Measurements from ENCODE around the gene EIF2S2.

Gene EIF2S2

GRCh38 chr20:34093895-34094294 is 18.1 kb downstream of the EIF2S2 start:
- H3K27ac ChIP-seq (ENCODE audit: low read depth, low read length) = no peak overlapping the region
- no peak overlapping the region for H2BK15ac ChIP-seq (replicated peaks; ENCODE audit: low read depth)
- H3K23ac ChIP-seq (ENCODE audit: low read length) = no peak overlapping the region
- DNase-seq = no peak
- no peak overlapping the region for H2AK5ac ChIP-seq (ENCODE audit: low read length)
- no peaks in the 10 kb centered on the region for H3K4me1 ChIP-seq (ENCODE audit: control insufficient read depth, low read depth, low read length)
- H2BK120ac ChIP-seq (ENCODE audit: low read depth, low read length) = no peak overlapping the region
- no peak overlapping the region for H4K5ac ChIP-seq (ENCODE audit: low read length)
- H3K9ac ChIP-seq (ENCODE audit: low read length) = no peak overlapping the region
- no peak overlapping the region for H3K4me3 ChIP-seq (ENCODE audit: low read length)
- no peak overlapping the region for H3K18ac ChIP-seq (ENCODE audit: low read length)
- H3K4me2 ChIP-seq (ENCODE audit: low read length) = no peak overlapping the region
- no peaks in the 10 kb centered on the region for H3K27me3 ChIP-seq (ENCODE audit: insufficient read depth, low read length, poor library complexity)
- no peak overlapping the region for H2BK5ac ChIP-seq (ENCODE audit: low read length)
- H3K79me1 ChIP-seq (ENCODE audit: low read length) = peaks cover 9% of the 10 kb centered on the region
- peaks cover 27% of the 10 kb centered on the region for H3K36me3 ChIP-seq (ENCODE audit: control insufficient read depth, insufficient read depth, low read length)
- H3K4ac ChIP-seq (ENCODE audit: low read depth, low read length) = no peak overlapping the region
- no CpG with 5 or more reads among the region's 2 CpGs for WGBS (ENCODE audit: extremely low coverage, insufficient coverage, low lambda C conversion rate)
- no peaks in the 10 kb centered on the region for H3K79me2 ChIP-seq (ENCODE audit: control insufficient read depth, insufficient read depth, low read length)
- H3K56ac ChIP-seq (ENCODE audit: low read length) = no peak overlapping the region
- no peak overlapping the region for H4K8ac ChIP-seq (ENCODE audit: low read depth, low read length)

- no peak overlapping the region for H3K9ac ChIP-seq (ENCODE audit: low read length)
- H3K4me1 ChIP-seq (ENCODE audit: control insufficient read depth, low read depth, low read length) = no peaks in the 10 kb centered on the region
- no peak overlapping the region for H3K18ac ChIP-seq (ENCODE audit: low read length)
- H2BK120ac ChIP-seq (ENCODE audit: low read depth, low read length) = no peak overlapping the region
- no peak overlapping the region for H2BK5ac ChIP-seq (ENCODE audit: low read length)
- H3K27me3 ChIP-seq (ENCODE audit: insufficient read depth, low read length, poor library complexity) = no peaks in the 10 kb centered on the region
- no peak for DNase-seq
- H4K8ac ChIP-seq (ENCODE audit: low read depth, low read length) = no peak overlapping the region
- peaks cover 6% of the 10 kb centered on the region for H3K79me1 ChIP-seq (ENCODE audit: low read length)
- no peak overlapping the region for H3K56ac ChIP-seq (ENCODE audit: low read length)
- no peak overlapping the region for H2BK15ac ChIP-seq (replicated peaks; ENCODE audit: low read depth)
- no peak overlapping the region for H3K4me3 ChIP-seq (ENCODE audit: low read length)
- no peak overlapping the region for H3K4me2 ChIP-seq (ENCODE audit: low read length)
- H3K27ac ChIP-seq (ENCODE audit: low read depth, low read length) = no peak overlapping the region
- H3K23ac ChIP-seq (ENCODE audit: low read length) = no peak overlapping the region
- H2AK5ac ChIP-seq (ENCODE audit: low read length) = no peak overlapping the region
- H3K4ac ChIP-seq (ENCODE audit: low read depth, low read length) = no peak overlapping the region
- WGBS (ENCODE audit: extremely low coverage, insufficient coverage, low lambda C conversion rate) = no CpG with 5 or more reads among the region's 6 CpGs
- H3K79me2 ChIP-seq (ENCODE audit: control insufficient read depth, insufficient read depth, low read length) = no peaks in the 10 kb centered on the region
- no peak overlapping the region for H4K5ac ChIP-seq (ENCODE audit: low read length)
- peaks cover 29% of the 10 kb centered on the region for H3K36me3 ChIP-seq (ENCODE audit: control insufficient read depth, insufficient read depth, low read length)
Observed at GRCh38 chr20:34091637-34092200, 20.3 kb downstream of the EIF2S2 start.

- Histone ChIP-seq H2BK15ac (replicated peaks; ENCODE audit: low read depth) (no peak overlapping the region), H3K27me3 (ENCODE audit: insufficient read depth, low read length, poor library complexity) (no peaks in the 10 kb centered on the region), H2BK5ac (ENCODE audit: low read length) (no peak overlapping the region), H3K56ac (ENCODE audit: low read length) (no peak overlapping the region), H4K5ac (ENCODE audit: low read length) (no peak overlapping the region), H3K23ac (ENCODE audit: low read length) (no peak overlapping the region), H3K27ac (ENCODE audit: low read depth, low read length) (no peak overlapping the region), H3K79me2 (ENCODE audit: control insufficient read depth, insufficient read depth, low read length) (no peaks in the 10 kb centered on the region), H3K4ac (ENCODE audit: low read depth, low read length) (no peak overlapping the region), H3K36me3 (ENCODE audit: control insufficient read depth, insufficient read depth, low read length) (peaks cover 21% of the 10 kb centered on the region), H3K79me1 (ENCODE audit: low read length) (peaks cover 2% of the 10 kb centered on the region), H4K8ac (ENCODE audit: low read depth, low read length) (no peak overlapping the region), H3K4me2 (ENCODE audit: low read length) (no peak overlapping the region), H3K4me1 (ENCODE audit: control insufficient read depth, low read depth, low read length) (no peaks in the 10 kb centered on the region), H3K18ac (ENCODE audit: low read length) (no peak overlapping the region), H2BK120ac (ENCODE audit: low read depth, low read length) (no peak overlapping the region), H3K4me3 (ENCODE audit: low read length) (no peak overlapping the region), H3K9ac (ENCODE audit: low read length) (no peak overlapping the region), H2AK5ac (ENCODE audit: low read length) (no peak overlapping the region)
- WGBS (ENCODE audit: extremely low coverage, insufficient coverage, low lambda C conversion rate) = no CpG with 5 or more reads among the region's 2 CpGs
- DNase-seq = no peak
Observed at GRCh38 chr20:34090645-34091044, 21.4 kb downstream of the EIF2S2 start.

DNA sequence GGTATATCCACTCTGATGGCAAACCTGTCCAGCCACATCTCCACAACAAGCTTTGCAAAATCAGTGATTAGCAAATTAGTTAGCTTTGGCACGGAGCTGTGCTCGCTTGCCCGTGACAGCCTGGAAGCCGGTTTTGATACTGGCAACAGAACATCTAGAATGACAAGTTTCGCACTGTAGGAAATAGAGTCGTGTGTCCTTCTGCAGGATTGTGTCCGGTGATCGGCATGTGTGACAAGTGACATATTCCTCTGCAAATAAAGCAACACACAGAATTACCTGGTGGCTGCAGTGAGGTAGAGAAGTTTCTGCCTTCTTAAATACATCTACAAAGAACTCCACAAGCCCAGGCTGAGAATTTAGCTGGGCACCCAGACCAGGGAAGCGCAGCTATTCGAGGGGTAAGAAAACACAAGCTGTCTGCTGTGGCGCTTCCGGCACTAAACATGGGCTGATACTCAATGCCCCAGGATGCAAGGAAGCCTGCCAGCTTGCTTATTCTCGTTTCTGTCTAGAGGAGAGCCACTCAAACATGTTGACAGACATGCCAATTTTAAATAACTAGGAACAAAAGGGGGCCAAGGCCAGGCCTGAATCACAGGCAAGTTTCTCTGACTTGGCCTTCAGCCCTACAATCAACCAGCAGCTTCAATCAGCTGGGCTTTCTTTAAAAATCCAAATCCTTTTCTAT is 22.2 kb downstream of the EIF2S2 start:
- Histone ChIP-seq H3K4me3 (ENCODE audit: low read length) (no peak overlapping the region), H2BK5ac (ENCODE audit: low read length) (no peak overlapping the region), H3K23ac (ENCODE audit: low read length) (no peak overlapping the region), H3K9ac (ENCODE audit: low read length) (no peak overlapping the region), H3K18ac (ENCODE audit: low read length) (no peak overlapping the region), H2BK120ac (ENCODE audit: low read depth, low read length) (no peak overlapping the region), H3K4me2 (ENCODE audit: low read length) (no peak overlapping the region), H4K8ac (ENCODE audit: low read depth, low read length) (no peak overlapping the region), H3K36me3 (ENCODE audit: control insufficient read depth, insufficient read depth, low read length) (peaks cover 21% of the 10 kb centered on the region), H3K4ac (ENCODE audit: low read depth, low read length) (no peak overlapping the region), H4K5ac (ENCODE audit: low read length) (no peak overlapping the region), H3K56ac (ENCODE audit: low read length) (no peak overlapping the region), H3K79me1 (ENCODE audit: low read length) (peaks cover 2% of the 10 kb centered on the region), H3K27ac (ENCODE audit: low read depth, low read length) (no peak overlapping the region), H3K27me3 (ENCODE audit: insufficient read depth, low read length, poor library complexity) (no peaks in the 10 kb centered on the region), H2BK15ac (replicated peaks; ENCODE audit: low read depth) (no peak overlapping the region), H3K79me2 (ENCODE audit: control insufficient read depth, insufficient read depth, low read length) (no peaks in the 10 kb centered on the region), H3K4me1 (ENCODE audit: control insufficient read depth, low read depth, low read length) (no peaks in the 10 kb centered on the region), H2AK5ac (ENCODE audit: low read length) (no peak overlapping the region)
- no peak for DNase-seq
- no CpG with 5 or more reads among the region's 13 CpGs for WGBS (ENCODE audit: extremely low coverage, insufficient coverage, low lambda C conversion rate)

DNA sequence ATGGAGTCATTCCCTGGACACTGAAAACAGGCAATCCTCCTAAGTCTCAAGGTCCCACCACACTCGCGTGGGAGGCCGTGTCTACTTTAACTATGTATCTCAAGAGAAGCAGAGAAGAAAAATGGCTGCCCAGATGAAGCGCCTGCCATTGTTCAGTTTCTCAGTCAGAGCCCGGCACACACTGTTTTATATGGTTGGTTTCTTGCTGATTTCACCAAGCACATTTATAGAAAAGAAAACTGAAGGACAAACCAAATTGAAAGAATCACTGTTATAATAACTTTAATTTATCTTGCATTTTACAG is 22.9 kb downstream of the EIF2S2 start:
- Histone ChIP-seq H3K56ac (ENCODE audit: low read length) (no peak overlapping the region), H3K9ac (ENCODE audit: low read length) (no peak overlapping the region), H3K4me2 (ENCODE audit: low read length) (no peak overlapping the region), H3K4ac (ENCODE audit: low read depth, low read length) (no peak overlapping the region), H3K27me3 (ENCODE audit: insufficient read depth, low read length, poor library complexity) (no peaks in the 10 kb centered on the region), H3K27ac (ENCODE audit: low read depth, low read length) (no peak overlapping the region), H3K79me1 (ENCODE audit: low read length) (peaks cover 2% of the 10 kb centered on the region), H3K18ac (ENCODE audit: low read length) (no peak overlapping the region), H3K79me2 (ENCODE audit: control insufficient read depth, insufficient read depth, low read length) (no peaks in the 10 kb centered on the region), H4K8ac (ENCODE audit: low read depth, low read length) (no peak overlapping the region), H4K5ac (ENCODE audit: low read length) (no peak overlapping the region), H3K4me3 (ENCODE audit: low read length) (no peak overlapping the region), H2BK120ac (ENCODE audit: low read depth, low read length) (no peak overlapping the region), H2AK5ac (ENCODE audit: low read length) (no peak overlapping the region), H3K4me1 (ENCODE audit: control insufficient read depth, low read depth, low read length) (no peaks in the 10 kb centered on the region), H2BK5ac (ENCODE audit: low read length) (no peak overlapping the region), H2BK15ac (replicated peaks; ENCODE audit: low read depth) (no peak overlapping the region), H3K23ac (ENCODE audit: low read length) (no peak overlapping the region), H3K36me3 (ENCODE audit: control insufficient read depth, insufficient read depth, low read length) (peaks cover 21% of the 10 kb centered on the region)
- DNase-seq = no peak
- WGBS (ENCODE audit: extremely low coverage, insufficient coverage, low lambda C conversion rate) = no CpG with 5 or more reads among the region's 5 CpGs

All from mesendoderm (in vitro differentiated cells).